GDM1 (cell line): Measurements from ENCODE around the gene ERG.
A peak's percentile ranks its signal among the peaks of the same experiment; 100 is the strongest.

ENCODE experiments used
- DNase-seq: peaks from one replicate; lab custom pipeline; 2025; lab: John Stamatoyannopoulos, UW

ERG gene

DNA sequence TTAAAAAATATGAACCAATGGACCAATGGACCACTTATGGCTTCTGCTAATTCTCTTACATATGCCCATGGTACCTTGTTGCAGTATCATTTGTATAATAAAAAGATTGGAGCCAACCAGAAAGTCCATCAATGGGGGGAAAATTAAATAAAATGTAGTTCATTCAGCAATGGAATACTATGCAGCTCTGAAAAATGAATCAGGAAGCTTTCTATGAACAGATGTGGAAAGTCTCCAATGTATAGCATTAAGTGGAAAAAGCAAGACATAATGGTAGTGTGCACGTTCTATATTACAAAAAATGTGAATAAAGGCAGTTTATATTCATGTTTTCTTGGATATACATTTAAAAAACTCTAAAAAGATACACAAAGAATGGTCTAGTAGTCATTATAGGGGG, 140.2 kb downstream of the ERG start:
- DNase-seq, result no peak

DNA sequence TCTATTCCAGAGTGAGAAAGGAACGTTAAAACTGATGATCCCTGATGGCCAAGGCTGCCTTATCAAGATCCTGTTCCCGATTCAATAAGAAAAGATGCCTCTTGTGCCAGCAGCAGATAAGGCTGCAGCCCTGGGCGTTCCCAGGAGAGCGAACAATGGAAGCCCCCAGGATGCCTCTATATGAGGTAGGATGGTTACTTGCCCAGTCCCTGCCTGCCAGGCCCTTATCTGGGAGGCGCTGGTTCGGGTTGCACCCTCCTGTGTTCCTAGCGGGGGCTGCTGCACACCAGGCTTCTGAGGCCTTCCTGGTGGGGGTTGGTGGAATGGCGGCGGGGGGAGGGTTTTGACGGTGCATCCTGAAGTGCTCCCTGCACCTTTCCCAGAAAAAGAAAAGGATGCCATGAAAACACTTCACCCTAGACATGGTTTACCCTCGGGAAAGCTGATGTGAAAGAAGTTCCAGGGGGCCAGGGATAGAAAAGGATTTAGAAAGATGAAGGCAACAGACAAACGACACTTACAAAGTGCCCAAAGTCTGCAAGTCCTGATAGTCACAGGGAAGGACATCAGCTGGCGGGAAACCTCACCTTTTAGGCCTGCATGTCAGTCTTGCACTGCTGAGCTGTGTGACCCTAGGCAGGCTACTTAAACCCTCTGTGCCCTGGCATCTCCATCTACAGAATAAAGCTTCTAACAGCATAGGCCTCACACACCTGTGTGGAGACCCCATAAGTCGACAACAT, 141.2 kb downstream of the ERG start:
- DNase-seq, result no peak

DNA sequence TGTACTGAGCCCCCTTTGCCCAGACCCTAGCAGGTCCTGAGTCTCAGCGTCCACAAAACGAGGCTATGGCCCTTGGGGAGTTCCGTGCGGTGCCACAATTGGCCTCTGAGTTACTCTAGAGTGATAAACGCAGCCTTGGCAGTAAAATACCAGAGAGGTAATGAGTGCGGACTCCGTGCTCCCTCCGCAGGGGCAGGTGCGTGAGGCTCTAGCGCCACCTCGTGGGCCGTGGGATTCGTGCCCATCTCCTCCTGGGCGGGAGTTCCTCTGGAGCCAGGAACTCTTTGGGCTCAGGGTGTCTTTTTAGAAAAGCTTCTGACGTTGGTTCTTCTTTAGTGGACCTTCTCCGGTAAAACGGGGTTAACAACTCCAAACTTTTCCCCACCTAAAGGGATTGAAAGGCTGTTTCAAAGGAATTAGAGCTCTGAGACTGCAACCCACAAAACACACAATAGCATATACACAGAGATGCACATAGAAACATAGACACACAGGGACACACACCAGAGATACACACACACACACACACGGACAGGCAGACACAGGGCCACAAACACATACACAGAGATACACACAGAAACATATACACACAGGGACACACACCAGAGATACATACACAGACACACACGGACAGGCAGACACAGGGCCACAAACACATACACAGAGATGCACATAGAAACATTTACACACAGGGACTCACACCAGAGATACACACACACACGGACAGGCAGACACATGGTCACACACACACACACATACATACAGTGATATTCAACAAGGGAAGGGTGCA, 142.1 kb downstream of the ERG start:
- DNase-seq, result peak; percentile 76

DNA sequence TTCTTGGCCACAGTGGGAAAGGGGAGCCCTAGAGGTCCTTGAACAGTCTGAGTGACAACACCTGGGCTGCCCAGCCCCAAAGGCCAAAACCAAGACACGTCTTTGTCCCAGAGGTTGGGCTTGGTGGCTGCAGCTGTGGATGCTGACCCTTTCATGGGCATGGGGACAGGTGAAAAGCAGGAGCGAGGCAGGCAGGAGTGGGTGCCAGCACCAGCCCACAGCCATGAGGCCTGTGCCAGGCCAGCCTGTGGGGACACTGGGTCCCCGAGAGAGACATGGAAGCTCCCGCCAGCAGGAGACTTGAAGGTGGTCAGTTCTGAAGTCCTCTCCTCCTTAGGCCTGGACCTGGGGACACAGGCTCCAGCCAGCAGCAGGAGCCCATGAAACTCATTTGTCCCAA, 142.9 kb downstream of the ERG start:
- DNase-seq, result no peak

DNA sequence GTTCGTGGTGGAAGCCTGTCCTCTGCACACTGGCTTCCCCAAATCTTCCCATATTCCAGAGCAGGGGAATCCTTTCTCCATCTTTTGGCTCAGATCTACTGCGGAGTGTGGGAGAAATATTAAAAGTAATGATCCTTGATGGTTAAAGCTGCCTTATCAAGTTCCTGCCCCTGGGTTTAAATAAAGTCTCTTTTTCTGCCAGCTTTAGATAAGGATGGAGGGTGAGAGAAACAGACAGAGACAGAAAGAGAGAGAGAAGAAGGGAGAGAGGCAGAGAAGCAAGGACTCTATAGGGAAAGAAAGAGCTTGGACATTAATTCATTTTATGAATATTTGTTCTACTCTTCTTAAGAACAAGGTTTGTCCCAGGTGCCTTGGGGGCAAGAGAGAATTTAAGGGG, 143.5 kb downstream of the ERG start:
- no peak for DNase-seq

DNA sequence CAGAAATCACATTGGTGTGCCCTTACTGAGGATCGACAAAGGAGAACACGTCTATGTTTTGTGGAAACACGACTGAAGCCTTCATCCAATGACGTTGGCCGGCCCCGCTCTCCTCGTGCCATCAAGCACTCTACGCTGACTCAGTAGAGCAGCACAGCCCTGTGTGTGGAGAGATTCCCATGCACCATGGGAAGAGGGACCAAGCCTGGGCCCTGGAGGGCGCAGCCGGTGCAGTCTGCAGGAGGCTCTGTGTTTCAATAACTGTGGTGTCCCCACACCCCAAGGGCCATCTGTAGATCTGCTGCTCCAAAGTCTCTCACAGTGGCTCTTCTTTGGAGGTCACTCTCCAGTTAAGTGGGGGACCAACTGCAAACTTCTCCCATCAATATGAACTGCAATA, 144.0 kb downstream of the ERG start:
- no peak for DNase-seq

DNA sequence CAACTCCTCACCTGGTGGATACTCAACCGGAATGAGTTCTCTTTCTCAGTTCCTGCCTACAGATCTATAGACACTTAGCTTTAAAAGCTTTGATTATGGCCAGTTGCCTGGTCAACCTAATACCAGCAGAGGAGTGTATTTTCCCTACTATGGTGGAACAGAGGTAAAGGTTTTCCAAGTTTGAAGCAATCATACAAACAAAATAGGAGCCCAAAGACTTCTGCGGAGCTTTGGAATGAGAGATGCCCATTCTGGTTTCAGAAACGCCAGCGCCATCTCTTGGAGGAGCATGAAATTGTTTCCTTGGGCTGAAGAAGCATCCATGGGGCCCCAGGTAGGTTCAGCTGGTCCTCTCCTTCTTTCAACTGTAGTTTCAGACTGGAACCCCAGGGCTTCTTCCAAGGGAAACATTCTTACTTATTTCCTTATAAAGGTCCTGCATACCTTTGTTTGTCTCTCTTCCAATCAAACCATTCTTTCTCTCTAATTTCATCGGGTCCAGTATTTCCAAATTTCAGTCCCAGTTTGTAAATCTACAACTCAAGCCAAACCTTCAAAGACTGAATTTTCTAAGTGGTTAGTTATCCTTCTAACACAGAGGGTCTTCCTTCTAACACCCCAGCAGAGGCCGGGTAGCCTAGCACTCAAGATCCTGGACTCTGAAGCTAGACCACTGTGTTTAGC, 145.6 kb downstream of the ERG start:
- DNase-seq, result peak; percentile 28

DNA sequence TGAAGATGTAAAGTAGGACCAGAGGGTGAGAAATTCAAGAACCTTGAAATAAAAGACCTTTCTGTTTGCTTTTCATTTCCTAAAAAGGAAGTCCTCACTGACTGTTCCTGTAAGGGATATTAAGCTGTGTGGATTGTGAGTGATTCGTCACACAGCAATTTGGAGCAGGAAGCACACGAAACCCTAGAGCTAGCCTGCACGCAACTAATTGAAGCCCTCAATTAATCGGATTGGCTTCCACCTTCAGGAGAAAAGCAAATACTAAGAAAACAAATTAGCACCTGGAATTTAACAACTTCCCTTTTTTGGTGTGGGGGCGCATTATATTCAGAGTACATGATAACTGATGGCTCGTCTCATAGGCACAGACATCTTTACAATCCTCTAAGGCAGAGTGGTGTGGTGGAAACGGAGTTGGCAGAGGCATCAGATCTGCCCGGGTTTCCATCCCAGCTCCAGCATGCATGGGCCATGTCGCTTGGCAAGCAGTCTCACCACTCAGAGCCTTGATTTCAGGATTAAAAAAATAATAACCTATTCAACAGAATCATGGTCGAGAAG, 146.2 kb downstream of the ERG start:
- DNase-seq, result no peak

DNA sequence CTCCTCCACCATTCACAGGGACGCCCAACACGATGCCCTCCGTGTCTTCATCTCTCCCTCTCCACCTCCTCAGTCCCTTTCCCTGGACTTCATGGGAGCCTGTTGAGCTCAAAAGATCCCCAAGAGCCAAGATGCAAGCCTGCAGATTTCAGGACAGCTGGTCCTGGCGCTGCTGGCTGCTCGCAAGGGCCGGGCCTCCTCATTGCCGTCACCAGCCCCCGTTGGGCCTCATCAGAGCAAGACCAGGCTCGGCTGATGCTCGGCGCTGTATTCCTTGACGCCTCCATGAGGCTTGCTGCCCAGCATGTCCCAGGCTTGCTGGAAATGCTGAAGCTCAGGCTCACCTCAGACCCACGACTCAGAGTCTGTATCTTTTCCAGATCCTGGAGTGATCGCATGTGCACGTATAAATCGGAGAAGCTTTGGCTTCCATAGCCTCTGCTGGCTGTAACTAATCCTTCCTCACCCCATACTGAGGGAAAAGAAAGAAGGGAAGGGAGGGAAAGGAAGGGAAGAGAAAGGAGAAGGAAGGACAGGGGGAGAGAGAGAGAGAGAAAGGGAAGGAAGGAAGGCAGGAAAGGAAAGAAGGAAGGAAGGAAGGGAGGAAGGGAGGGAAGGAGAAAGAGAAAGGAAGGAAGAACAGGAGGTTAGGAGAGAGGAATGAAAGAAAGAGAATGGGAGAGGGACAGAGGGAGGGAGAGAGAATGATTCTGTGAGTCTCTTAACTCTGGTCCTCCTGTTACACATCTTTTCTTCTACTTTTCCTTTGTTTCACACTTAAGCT, 146.9 kb downstream of the ERG start:
- no peak for DNase-seq

DNA sequence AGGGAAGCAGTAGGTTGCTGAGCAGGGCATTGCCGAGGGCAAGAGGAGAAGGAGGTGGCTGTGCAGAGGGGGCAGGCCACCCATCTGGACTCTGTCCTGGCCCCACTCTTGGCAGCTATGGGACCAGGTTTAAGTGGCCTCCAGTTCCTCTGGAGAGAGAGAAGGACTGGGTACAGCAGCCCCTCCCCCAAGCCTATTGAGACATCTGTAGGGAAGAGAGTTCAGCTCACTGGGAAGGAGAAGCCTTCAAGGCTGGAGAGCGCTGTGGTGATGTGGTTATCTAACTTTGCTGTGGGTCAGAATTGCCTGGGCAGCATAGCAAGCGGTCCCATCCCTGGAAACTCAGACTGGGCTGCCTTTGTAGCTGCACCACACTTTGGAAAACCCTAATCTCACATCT, 147.6 kb downstream of the ERG start:
- no peak for DNase-seq

DNA sequence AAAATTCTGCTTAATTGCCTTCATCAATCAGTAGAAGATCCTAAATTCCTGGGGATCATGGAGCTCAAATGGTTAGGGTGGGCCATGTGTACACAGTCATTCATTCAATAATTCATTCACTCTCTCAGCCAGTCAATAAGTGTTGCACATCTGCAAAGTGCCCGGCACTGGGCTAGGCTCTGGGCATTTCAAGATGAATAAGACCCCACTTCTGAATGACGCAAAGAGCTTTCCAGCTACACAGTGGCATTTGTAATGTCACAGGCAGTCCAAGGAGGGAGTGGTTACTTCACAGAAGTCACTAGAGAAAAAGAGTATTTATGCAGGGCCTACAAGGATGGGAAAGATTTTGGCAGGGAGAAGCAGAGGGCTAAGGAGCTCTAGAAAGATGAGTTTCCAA, 148.3 kb downstream of the ERG start:
- DNase-seq, result no peak

DNA sequence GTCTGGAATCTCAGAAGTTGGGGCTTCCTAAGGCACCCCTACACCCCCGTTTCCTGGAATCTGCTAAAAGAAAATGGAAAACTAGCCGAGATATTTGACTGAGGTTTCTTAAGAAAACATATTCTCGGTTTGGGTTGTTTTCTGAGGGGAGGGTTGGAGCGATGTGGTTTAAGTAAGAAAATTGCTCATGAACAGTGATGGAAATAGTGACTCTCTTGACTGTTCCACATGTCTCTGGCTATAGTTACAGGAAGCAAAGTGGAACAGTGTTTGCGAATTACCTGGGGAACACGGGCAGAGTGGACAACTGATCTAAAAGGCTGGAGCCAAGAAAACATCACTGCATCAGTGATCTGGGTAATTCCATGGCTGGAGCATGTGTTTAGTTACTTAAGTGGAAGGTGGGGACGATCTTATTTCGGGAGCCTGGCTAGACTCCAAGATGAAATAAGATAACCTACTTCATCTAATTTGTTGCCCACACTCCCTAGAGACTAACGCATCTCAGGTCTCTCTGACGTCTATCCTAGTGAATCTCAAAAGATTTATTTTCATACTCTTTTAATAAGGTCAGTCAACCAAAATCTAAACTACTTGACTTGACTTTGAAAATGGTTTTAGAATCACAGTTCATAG, 149.0 kb downstream of the ERG start:
- no peak for DNase-seq

DNA sequence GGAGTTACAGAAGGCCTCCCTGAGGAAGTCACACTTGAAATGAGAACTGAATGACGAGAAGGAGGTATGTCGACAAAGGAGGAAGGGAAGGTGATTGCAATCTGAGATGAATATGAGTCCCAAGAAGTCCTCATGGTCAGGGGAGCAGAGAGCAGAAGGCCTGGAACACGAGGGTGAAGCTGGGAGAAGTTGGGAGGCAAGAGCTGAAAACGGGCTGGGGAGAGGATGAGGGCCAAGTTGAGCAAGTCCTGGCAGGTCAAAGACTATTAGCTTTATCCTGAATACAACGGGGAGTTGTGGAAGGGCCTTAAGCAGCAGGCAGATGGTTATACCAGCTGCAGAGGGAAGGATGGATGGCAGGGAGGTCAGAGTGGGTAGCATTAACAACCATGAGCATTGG, 152.0 kb downstream of the ERG start:
- DNase-seq, result no peak

DNA sequence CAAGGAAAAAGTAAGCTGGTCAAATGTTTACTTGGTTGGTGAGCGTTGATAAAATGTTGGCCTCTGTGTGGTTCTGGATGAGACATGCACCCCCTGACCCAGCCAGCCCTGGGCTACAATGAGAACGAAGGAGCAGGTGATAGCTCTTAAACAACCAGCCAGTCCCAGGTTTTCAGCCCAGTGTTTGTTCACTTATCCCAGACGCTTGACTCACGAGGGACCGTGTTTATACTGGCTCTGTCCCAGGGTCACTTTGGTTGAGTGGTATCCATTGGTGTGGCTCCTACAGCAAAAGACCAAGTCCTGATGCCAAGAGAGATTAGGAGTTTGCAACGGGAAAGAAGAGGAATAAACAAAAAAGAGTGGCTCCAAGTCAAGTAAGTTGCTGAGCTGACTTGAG, 154.6 kb downstream of the ERG start:
- DNase-seq, result no peak

DNA sequence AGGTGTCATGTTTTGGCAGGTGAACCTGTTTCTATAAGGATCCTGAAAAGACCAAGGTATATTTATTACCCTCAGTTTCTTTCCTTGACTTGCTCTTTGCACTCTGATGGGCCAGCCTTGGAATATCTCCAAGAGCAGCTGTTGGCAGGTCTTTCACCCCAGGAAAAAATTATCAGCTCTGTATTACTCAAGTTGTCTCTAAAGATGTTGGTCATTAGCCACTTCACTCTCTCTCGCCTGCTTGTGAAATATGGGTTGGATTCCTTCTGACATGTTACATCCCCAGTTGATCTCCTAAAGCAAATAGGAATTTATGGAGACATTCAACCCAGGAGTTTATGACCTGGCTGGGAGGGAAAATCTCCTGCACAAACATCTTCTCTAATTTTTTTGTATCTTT, 155.5 kb downstream of the ERG start:
- DNase-seq, result no peak

DNA sequence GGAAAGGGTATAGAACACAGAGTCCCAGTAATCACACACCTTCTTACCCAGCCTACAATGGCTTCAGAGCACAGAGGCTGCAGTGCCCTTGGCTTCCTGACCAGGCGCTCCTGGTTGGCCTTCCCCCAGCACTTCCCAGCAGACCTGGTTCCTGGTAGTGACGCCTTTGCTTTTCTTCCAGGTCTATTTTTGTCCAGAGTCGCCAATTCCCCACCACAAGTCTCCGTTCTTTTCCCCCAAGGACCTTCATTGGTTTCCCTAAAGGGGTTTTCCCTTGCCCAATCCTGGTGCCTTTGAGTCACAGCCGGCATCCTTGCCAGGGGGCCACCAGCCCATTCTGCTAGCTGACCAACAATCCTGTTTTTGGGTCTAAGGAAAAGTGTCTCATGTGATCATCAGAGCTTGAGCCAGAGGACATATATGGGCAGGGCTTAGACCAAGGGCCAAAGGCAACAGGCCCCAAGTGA, 156.7 kb downstream of the ERG start:
- DNase-seq, result no peak

DNA sequence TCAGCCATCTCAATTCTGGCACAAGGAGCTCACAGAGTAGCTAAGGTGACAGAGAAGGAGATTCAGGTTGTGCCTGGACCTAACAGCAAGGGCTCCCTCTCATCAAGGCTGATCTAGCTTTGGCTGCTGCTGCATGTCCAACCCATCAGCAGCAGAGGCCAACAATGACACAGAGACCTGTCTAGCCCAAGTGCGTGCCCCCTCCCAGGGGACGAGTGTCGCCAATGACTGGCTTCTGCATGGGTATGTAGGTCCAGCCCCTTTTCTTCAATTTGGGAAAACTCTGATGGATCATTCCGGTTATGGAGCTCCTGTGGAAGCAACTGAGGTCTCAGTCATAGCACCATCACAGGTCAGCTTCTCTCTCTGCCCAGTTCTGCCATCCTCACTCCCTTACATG, 158.1 kb downstream of the ERG start:
- DNase-seq, result no peak

DNA sequence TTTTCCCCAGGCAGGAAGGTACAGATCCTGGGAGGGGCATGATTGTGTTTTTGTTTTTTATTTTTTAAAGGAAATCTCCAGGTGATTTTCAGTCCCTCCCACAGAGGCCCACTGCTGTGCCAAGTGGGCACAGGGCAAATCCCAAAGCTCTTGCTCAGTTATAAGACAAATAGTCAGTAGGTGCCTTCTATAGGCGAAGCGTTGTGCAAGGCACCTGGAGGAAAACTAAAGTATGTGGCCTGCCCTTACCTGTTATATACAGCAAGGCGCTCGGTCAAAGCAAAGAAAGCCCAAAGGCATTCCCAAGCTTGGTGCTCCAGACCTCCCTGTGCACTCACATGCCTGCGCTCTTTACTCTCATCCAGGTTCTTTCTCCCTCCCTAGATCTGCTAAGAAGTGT, 160.5 kb downstream of the ERG start:
- no peak for DNase-seq

DNA sequence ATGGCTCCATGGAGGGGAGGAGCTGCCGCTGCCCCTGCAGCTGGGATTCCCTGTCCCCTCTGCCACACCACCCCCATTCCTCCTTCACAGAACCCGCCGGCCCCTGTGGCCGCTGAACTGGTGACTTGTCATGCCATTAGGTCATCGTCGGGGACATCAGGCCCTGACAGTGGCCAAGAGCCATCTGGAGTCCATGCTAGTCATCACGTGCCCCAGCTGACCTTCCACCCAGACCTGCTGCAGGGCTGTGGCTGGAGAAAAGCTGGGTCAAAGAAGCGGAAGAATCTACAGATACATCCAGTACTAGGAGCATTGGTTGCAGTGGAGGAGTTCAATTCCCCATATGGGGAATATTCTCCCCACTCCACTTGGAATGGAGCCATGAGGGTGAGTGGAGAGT, 163.4 kb downstream of the ERG start:
- no peak for DNase-seq

DNA sequence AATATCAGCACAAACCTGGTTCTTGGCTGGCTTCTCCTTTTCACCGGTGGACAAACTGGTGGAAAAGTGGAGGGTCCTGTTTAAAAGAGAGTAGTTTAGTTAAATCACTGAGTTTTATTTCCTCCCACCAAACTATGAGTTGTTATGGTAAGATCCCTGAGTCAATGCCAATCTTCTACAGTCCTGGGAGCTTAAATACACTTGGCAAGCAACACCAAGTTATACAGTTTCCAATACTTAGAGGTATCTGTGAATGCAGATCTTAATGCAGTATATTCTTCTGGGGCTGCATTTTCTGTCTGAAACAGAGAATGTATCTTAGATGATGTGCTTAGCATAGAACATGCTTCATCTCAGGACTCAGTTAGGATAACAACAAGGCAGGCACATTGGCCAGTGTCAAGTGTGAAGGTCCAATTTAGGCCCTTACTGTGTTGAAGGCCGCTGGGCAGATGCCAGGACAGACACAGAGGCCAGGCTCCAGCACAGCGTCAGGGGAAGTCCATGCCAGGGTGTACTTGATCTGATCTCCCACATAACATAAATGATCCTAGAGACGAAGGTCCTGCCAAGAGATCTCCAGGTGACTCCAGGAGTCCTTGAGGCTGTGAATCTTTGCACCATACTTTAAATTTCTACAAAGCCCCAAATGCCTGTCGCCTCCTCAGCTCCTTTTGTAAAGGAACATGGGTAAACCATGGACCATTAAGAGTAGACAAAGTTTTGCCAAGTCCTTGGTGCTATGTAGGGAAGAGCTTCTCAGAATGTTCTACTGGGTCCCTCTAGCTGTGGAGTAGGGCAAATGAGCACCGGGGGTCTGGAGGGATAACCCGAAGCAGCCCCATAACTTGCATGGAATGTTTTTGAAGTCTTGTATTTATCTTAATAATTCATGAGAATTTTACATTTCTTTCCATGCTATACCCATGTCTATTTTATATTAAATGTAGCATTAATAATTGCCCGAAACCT, 164.7 kb downstream of the ERG start:
- DNase-seq, result no peak
